ENCODE data around the gene BCL11A. TPM values are rescaled to one million over a fixed set of nuclear protein-coding genes. Genes with fewer than 3 reads are reported as not detected.

Gene BCL11A
- total and polyA plus RNA-seq, 2 experiments from 2014 or later, result 57.5 to 77.6 TPM

DNA sequence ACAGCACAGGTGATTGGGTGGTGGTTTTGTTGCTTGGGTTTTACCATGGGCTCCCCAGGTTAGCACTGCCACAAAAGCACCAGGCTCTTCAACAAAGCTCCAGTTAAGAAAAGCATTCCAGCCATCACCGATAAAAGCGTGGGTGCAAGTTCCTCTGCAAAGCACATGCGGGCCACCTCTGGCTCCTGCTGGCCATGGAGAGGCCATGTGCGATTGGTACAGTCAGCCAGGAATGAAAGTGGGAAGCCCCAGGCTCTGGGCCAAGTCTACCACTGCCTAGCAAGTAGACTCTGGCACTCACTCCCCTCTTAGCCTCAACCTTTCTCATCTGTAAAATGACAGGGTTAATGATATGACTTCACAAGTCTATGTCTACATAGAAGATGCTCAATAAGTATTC, 36.0 kb downstream of the BCL11A start (continued):
- TF ChIP-seq ZNF462 (CRISPR knock-in tag; IDR thresholded peaks at IDR 0.05) (no peak), REST (IDR thresholded peaks at IDR 0.05; ENCODE audit: unreplicated experiment) (no peak), ZNF331 (CRISPR knock-in tag; IDR thresholded peaks at IDR 0.05; ENCODE audit: low read depth) (no peak), EZH2 (IDR thresholded peaks at IDR 0.05; ENCODE audit: low read depth, unreplicated experiment) (no peak), ZNF114 (CRISPR knock-in tag; IDR thresholded peaks at IDR 0.05) (no peak), EZH2phosphoT487 (IDR thresholded peaks at IDR 0.05; ENCODE audit: unreplicated experiment) (no peak)

Data from GM23338 (cell line).